ENCODE data around the gene ZNF689.
A peak's percentile ranks its signal among the peaks of the same experiment; 100 is the strongest.

ZNF689 gene

GRCh38 chr16:30656974-30657865, 47.0 kb upstream of the ZNF689 start:
- Histone ChIP-seq H3K36me3 (ENCODE audit: control insufficient read depth in 1 of 2, insufficient read depth in 2 of 2, low read length in 2 of 2) (peaks cover 48 to 51% of the 10 kb centered on the region in 2 experiments), H3K23ac (ENCODE audit: low read length) (no peak overlapping the region), H3K79me1 (ENCODE audit: low read length) (peaks cover 22% of the 10 kb centered on the region), H4K12ac (ENCODE audit: low read depth, low read length) (peak overlapping the region; percentile 6), H3K4me3 (ENCODE audit: low read depth, low read length) (peak overlapping the region; percentile 65), H2AFZ (ENCODE audit: insufficient read depth, low read length, poor library complexity) (peak overlapping the region; percentile 13), H3K9me3 (ENCODE audit: insufficient read depth, low read depth, low read length) (no peaks in the 10 kb centered on the region), H2BK120ac (ENCODE audit: insufficient read depth, low read length, poor library complexity) (no peak overlapping the region), H3K18ac (ENCODE audit: low read length) (no peak overlapping the region), H3K27ac (ENCODE audit: low read depth, low read length) (peak overlapping the region; percentile 48), H3K4me2 (ENCODE audit: low read length) (peak overlapping the region; percentile 78), H3K27me3 (ENCODE audit: insufficient read depth, low read length) (no peaks in the 10 kb centered on the region), H3K4ac (ENCODE audit: low read depth, low read length) (no peak overlapping the region), H3K14ac (ENCODE audit: low read length) (peak overlapping the region; percentile 16), H3K4me1 (ENCODE audit: control insufficient read depth in 1 of 2, insufficient read depth in 2 of 2, low read length in 2 of 2) (peaks cover 16 to 18% of the 10 kb centered on the region in 2 experiments), H2BK12ac (ENCODE audit: low read length) (no peak overlapping the region), H3K9ac (ENCODE audit: low read length) (peak overlapping the region; percentile 18), H4K91ac (ENCODE audit: low read depth, low read length) (peak overlapping the region; percentile 69), H4K8ac (ENCODE audit: low read depth, low read length) (peak overlapping the region; percentile 55), H3K79me2 (ENCODE audit: control insufficient read depth, insufficient read depth, low read length, poor library complexity) (peaks cover 18% of the 10 kb centered on the region), H2AK5ac (ENCODE audit: low read length) (no peak overlapping the region), H2BK5ac (ENCODE audit: low read depth, low read length, poor library complexity) (no peak overlapping the region)
- no peak for DNase-seq
- WGBS (ENCODE audit: extremely low coverage, insufficient coverage, insufficient read length), result no CpG with 5 or more reads among the region's 32 CpGs

- no peak overlapping the region for H2BK120ac ChIP-seq (ENCODE audit: insufficient read depth, low read length, poor library complexity)
- no peak overlapping the region for H3K23ac ChIP-seq (ENCODE audit: low read length)
- peaks cover 21% of the 10 kb centered on the region for H3K79me2 ChIP-seq (ENCODE audit: control insufficient read depth, insufficient read depth, low read length, poor library complexity)
- H2AK5ac ChIP-seq (ENCODE audit: low read length), result no peak overlapping the region
- no peak overlapping the region for H3K4ac ChIP-seq (ENCODE audit: low read depth, low read length)
- no peak overlapping the region for H4K8ac ChIP-seq (ENCODE audit: low read depth, low read length)
- H3K9ac ChIP-seq (ENCODE audit: low read length), result no peak overlapping the region
- H2BK5ac ChIP-seq (ENCODE audit: low read depth, low read length, poor library complexity), result no peak overlapping the region
- no peak overlapping the region for H2BK12ac ChIP-seq (ENCODE audit: low read length)
- no peak overlapping the region for H3K4me2 ChIP-seq (ENCODE audit: low read length)
- no peak overlapping the region for H3K18ac ChIP-seq (ENCODE audit: low read length)
- no peaks in the 10 kb centered on the region for H3K27me3 ChIP-seq (ENCODE audit: insufficient read depth, low read length)
- H3K27ac ChIP-seq (ENCODE audit: low read depth, low read length), result no peak overlapping the region
- no peak overlapping the region for H4K12ac ChIP-seq (ENCODE audit: low read depth, low read length)
- DNase-seq, result no peak
- peaks cover 43 to 44% of the 10 kb centered on the region in 2 experiments for H3K36me3 ChIP-seq (ENCODE audit: control insufficient read depth in 1 of 2, insufficient read depth in 2 of 2, low read length in 2 of 2)
- no CpG with 5 or more reads among the region's 8 CpGs for WGBS (ENCODE audit: extremely low coverage, insufficient coverage, insufficient read length)
- no peak overlapping the region for H3K14ac ChIP-seq (ENCODE audit: low read length)
- no peak overlapping the region for H3K4me3 ChIP-seq (ENCODE audit: low read depth, low read length)
- no peak overlapping the region for H2AFZ ChIP-seq (ENCODE audit: insufficient read depth, low read length, poor library complexity)
- no peaks in the 10 kb centered on the region for H3K9me3 ChIP-seq (ENCODE audit: insufficient read depth, low read depth, low read length)
- peaks cover 18 to 22% of the 10 kb centered on the region in 2 experiments for H3K4me1 ChIP-seq (ENCODE audit: control insufficient read depth in 1 of 2, insufficient read depth in 2 of 2, low read length in 2 of 2)
- H4K91ac ChIP-seq (ENCODE audit: low read depth, low read length), result no peak overlapping the region
- H3K79me1 ChIP-seq (ENCODE audit: low read length), result peaks cover 25% of the 10 kb centered on the region
These were observed 46.2 kb upstream of the ZNF689 start for GRCh38 chr16:30656388-30656787.

- Histone ChIP-seq H2AFZ (ENCODE audit: insufficient read depth, low read length, poor library complexity) (no peak overlapping the region), H2BK120ac (ENCODE audit: insufficient read depth, low read length, poor library complexity) (no peak overlapping the region), H4K12ac (ENCODE audit: low read depth, low read length) (no peak overlapping the region), H3K9me3 (ENCODE audit: insufficient read depth, low read depth, low read length) (no peaks in the 10 kb centered on the region), H2BK5ac (ENCODE audit: low read depth, low read length, poor library complexity) (no peak overlapping the region), H3K4me1 (ENCODE audit: control insufficient read depth in 1 of 2, insufficient read depth in 2 of 2, low read length in 2 of 2) (peaks cover 15 to 18% of the 10 kb centered on the region in 2 experiments), H4K8ac (ENCODE audit: low read depth, low read length) (no peak overlapping the region), H3K27ac (ENCODE audit: low read depth, low read length) (no peak overlapping the region), H3K36me3 (ENCODE audit: control insufficient read depth in 1 of 2, insufficient read depth in 2 of 2, low read length in 2 of 2) (peaks cover 38 to 39% of the 10 kb centered on the region in 2 experiments), H3K23ac (ENCODE audit: low read length) (no peak overlapping the region), H3K79me1 (ENCODE audit: low read length) (peaks cover 29% of the 10 kb centered on the region), H2AK5ac (ENCODE audit: low read length) (no peak overlapping the region), H3K9ac (ENCODE audit: low read length) (no peak overlapping the region), H3K4ac (ENCODE audit: low read depth, low read length) (no peak overlapping the region), H3K18ac (ENCODE audit: low read length) (no peak overlapping the region), H3K4me3 (ENCODE audit: low read depth, low read length) (no peak overlapping the region), H2BK12ac (ENCODE audit: low read length) (no peak overlapping the region), H3K14ac (ENCODE audit: low read length) (no peak overlapping the region), H3K4me2 (ENCODE audit: low read length) (no peak overlapping the region), H3K79me2 (ENCODE audit: control insufficient read depth, insufficient read depth, low read length, poor library complexity) (peaks cover 24% of the 10 kb centered on the region), H3K27me3 (ENCODE audit: insufficient read depth, low read length) (no peaks in the 10 kb centered on the region), H4K91ac (ENCODE audit: low read depth, low read length) (no peak overlapping the region)
- no CpG with 5 or more reads among the region's 12 CpGs for WGBS (ENCODE audit: extremely low coverage, insufficient coverage, insufficient read length)
- DNase-seq, result no peak
These were observed 45.7 kb upstream of the ZNF689 start for GRCh38 chr16:30655815-30656347.

GRCh38 chr16:30654856-30655255, 44.7 kb upstream of the ZNF689 start:
- H3K4ac ChIP-seq (ENCODE audit: low read depth, low read length), result no peak overlapping the region
- no CpG with 5 or more reads among the region's 18 CpGs for WGBS (ENCODE audit: extremely low coverage, insufficient coverage, insufficient read length)
- H3K27me3 ChIP-seq (ENCODE audit: insufficient read depth, low read length), result no peaks in the 10 kb centered on the region

More at GRCh38 chr16:30654856-30655255, 44.7 kb upstream of the ZNF689 start:
- Histone ChIP-seq H2AFZ (ENCODE audit: insufficient read depth, low read length, poor library complexity) (no peak overlapping the region), H4K91ac (ENCODE audit: low read depth, low read length) (no peak overlapping the region), H3K9ac (ENCODE audit: low read length) (no peak overlapping the region), H2BK12ac (ENCODE audit: low read length) (no peak overlapping the region), H4K12ac (ENCODE audit: low read depth, low read length) (no peak overlapping the region), H3K27ac (ENCODE audit: low read depth, low read length) (no peak overlapping the region), H3K18ac (ENCODE audit: low read length) (no peak overlapping the region), H3K4me2 (ENCODE audit: low read length) (no peak overlapping the region), H3K23ac (ENCODE audit: low read length) (no peak overlapping the region), H3K9me3 (ENCODE audit: insufficient read depth, low read depth, low read length) (no peaks in the 10 kb centered on the region), H3K4me3 (ENCODE audit: low read depth, low read length) (no peak overlapping the region), H2BK5ac (ENCODE audit: low read depth, low read length, poor library complexity) (no peak overlapping the region), H3K36me3 (ENCODE audit: control insufficient read depth in 1 of 2, insufficient read depth in 2 of 2, low read length in 2 of 2) (peaks cover 34% of the 10 kb centered on the region in 2 experiments), H3K79me1 (ENCODE audit: low read length) (peaks cover 31% of the 10 kb centered on the region), H4K8ac (ENCODE audit: low read depth, low read length) (no peak overlapping the region), H2BK120ac (ENCODE audit: insufficient read depth, low read length, poor library complexity) (no peak overlapping the region), H2AK5ac (ENCODE audit: low read length) (no peak overlapping the region), H3K4me1 (ENCODE audit: control insufficient read depth in 1 of 2, insufficient read depth in 2 of 2, low read length in 2 of 2) (peaks cover 6 to 12% of the 10 kb centered on the region in 2 experiments), H3K79me2 (ENCODE audit: control insufficient read depth, insufficient read depth, low read length, poor library complexity) (peaks cover 16% of the 10 kb centered on the region), H3K14ac (ENCODE audit: low read length) (no peak overlapping the region)
- no peak for DNase-seq
